Measurements from ENCODE around the gene CD40. TPM values are rescaled to one million over a fixed set of nuclear protein-coding genes. Genes with fewer than 3 reads are reported as not detected.
"Not testable (repeated sequence)": the region's sequence is repeated elsewhere in the genome, so short reads cannot be mapped to it uniquely, and the experiment has no call there.

The CD40 gene
- total RNA-seq, 6 experiments from 2014 or later = 8.8 to 11.7 (median 9.4) TPM

GRCh38 chr20:46089167-46089416 lies 29.0 kb upstream of the CD40 start:
- DNase-seq (peak in 1 of 3 donors; percentile 79), ATAC-seq (peak; percentile 49 to 67 (median 61))
- TF ChIP-seq CTCF (IDR thresholded peaks at IDR 0.05) (no peak), POLR2A (IDR thresholded peaks at IDR 0.05) (no peak)
- intact Hi-C loops (cut with DNase I) = no loop called here
- Histone ChIP-seq H3K4me3 (peak overlapping the region; percentile 79 to 98 (median 87)), H3K36me3 (no peaks in the 10 kb centered on the region), H3K27me3 (no peaks in the 10 kb centered on the region), H3K4me1 (peaks cover 0 to 44% (median 12%) of the 10 kb centered on the region in 4 donors), H3K9me3 (no peaks in the 10 kb centered on the region), H3K27ac (peak overlapping the region; percentile 97 to 99 (median 98))
- WGBS (ENCODE audit: insufficient coverage, low coverage, low lambda C conversion rate, missing lambda C conversion rate) = no CpG with 5 or more reads among the region's 31 CpGs

GRCh38 chr20:46089417-46090388 lies 28.4 kb upstream of the CD40 start, which contains the start of gene NCOA5:
Gene NCOA5 (minus strand): TSS chr20:46089962. CDS start chr20:46079424, 10,538 bp downstream.
- H3K27ac ChIP-seq = peak within 1 kb of the TSS; percentile 97 to 99 (median 98)
- no peaks in the 10 kb centered on the region for H3K9me3 ChIP-seq
- peak; percentile 96 to 97 (median 96) for DNase-seq
- H3K4me1 ChIP-seq = peaks cover 0 to 40% (median 11%) of the 10 kb centered on the region in 4 donors
- intact Hi-C loops (cut with DNase I) = loop anchor here in 1 of 2 donors (10.0 kb wide), 1 partner anchor 75 kb away; no protein-coding TSS in a partner anchor
- H3K27me3 ChIP-seq = no peaks in the 10 kb centered on the region
- peak; percentile 6 to 50 (median 33) for TF ChIP-seq CTCF (IDR thresholded peaks at IDR 0.05)
- peak; percentile 95 for TF ChIP-seq POLR2A (IDR thresholded peaks at IDR 0.05)
- ATAC-seq = peak; percentile 90 to 95 (median 94)
- peak within 1 kb of the TSS; percentile 79 to 98 (median 87) for H3K4me3 ChIP-seq
- H3K36me3 ChIP-seq = no peaks in the 10 kb centered on the region
- WGBS (ENCODE audit: insufficient coverage, low coverage, low lambda C conversion rate, missing lambda C conversion rate) = 0% methylated on average over 7 of the region's 100 CpGs

GRCh38 chr20:46091622-46092535 lies 26.2 kb upstream of the CD40 start:
- H3K27ac ChIP-seq, ATAC-seq, DNase-seq, H3K27me3 ChIP-seq, H3K36me3 ChIP-seq, H3K9me3 ChIP-seq, H3K4me3 ChIP-seq: not testable (repeated sequence)
- 93% methylated on average over 17 of the region's 52 CpGs for WGBS (ENCODE audit: insufficient coverage, low coverage, low lambda C conversion rate, missing lambda C conversion rate)
- intact Hi-C loops (cut with DNase I) = loop anchor here in 1 of 2 donors (10.0 kb wide), 1 partner anchor 77 kb away; no protein-coding TSS in a partner anchor
- H3K4me1 ChIP-seq = peaks cover 0 to 19% (median 5%) of the 10 kb centered on the region in 4 donors

- no peak for DNase-seq
- TF ChIP-seq POLR2A (IDR thresholded peaks at IDR 0.05) = no peak
- no peak for TF ChIP-seq CTCF (IDR thresholded peaks at IDR 0.05)
- 65% methylated on average over 2 of the region's 2 CpGs for WGBS (ENCODE audit: insufficient coverage, low coverage, low lambda C conversion rate, missing lambda C conversion rate)
- ATAC-seq = no peak
- no peaks in the 10 kb centered on the region for H3K9me3 ChIP-seq
- H3K27ac ChIP-seq = no peak overlapping the region
- H3K36me3 ChIP-seq = no peaks in the 10 kb centered on the region
- no peak overlapping the region for H3K4me3 ChIP-seq
- H3K27me3 ChIP-seq = no peaks in the 10 kb centered on the region
- H3K4me1 ChIP-seq = peaks cover 0 to 2% (median 0%) of the 10 kb centered on the region in 4 donors
- intact Hi-C loops (cut with DNase I) = loop anchor here in 1 of 2 donors (10.0 kb wide), 1 partner anchor 79 kb away; no protein-coding TSS in a partner anchor
These were observed 24.6 kb upstream of the CD40 start for GRCh38 chr20:46093531-46093930.
